Adipose tissue (tissue), 3 donors: ENCODE results near the gene CEACAM3. TPM values are rescaled to one million over a fixed set of nuclear protein-coding genes. Genes with fewer than 3 reads are reported as not detected.
"Not testable (repeated sequence)": the region's sequence is repeated elsewhere in the genome, so short reads cannot be mapped to it uniquely, and the experiment has no call there.

Experiments used
- H3K27ac ChIP-seq: one replicate; pipeline ENCODE4 v1.5.1; 2013; ENCODE audit warnings: low read depth, low read length
- WGBS, 3 donors: extraction: QIAGEN DNeasy Blood & Tissue Kit; methylation state at CpG; one replicate each; pipeline ENCODE4 v1.1.7; 2013; 5-methylcytosine and 5-hydroxymethylcytosine counted together
- polyA plus RNA-seq, 3 donors: library from polyadenylated mRNA; stranded (reverse); fragments of 200-250 nt; gene quantifications; one replicate each; pipeline ENCODE4 v1.2.3, GENCODE V29; 2013
- donor health status: healthy with polysubstance abuse.
- donor health status: Bipolar disorder and iron deficiency.
- donor health status: healthy.

The CEACAM3 gene
- polyA plus RNA-seq, 3 donors, result 0.07 to 2.0 (median 1.5) TPM

GRCh38 chr19:41788518-41788917 lies 7.9 kb upstream of the CEACAM3 start:
- no CpG with 5 or more reads among the region's 1 CpG for WGBS, 3 donors
- H3K27ac ChIP-seq, result not testable (repeated sequence)

DNA sequence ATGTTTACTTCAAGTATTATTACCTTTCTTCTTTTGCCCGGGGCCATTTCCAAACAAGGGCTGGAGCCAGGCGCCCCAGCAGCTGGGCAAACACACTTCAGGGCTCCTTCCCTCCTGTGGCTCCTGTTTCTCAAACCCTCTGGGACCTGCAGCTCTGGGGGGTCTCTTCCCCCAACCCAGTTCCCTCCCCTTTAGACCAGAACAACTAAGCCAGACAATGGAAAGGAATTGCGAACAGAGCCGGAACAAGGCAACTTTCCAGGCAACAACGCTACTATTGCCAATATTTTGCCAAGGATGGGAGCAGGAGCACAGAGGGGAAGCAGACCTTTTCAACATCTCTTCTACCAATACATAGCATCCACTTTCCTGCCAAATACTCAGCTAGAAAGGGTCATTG lies 7.3 kb upstream of the CEACAM3 start:
- H3K27ac ChIP-seq, result not testable (repeated sequence)
- WGBS, 3 donors, result 42 to 80% (median 75%) methylated on average over 3 of the region's 5 CpGs

DNA sequence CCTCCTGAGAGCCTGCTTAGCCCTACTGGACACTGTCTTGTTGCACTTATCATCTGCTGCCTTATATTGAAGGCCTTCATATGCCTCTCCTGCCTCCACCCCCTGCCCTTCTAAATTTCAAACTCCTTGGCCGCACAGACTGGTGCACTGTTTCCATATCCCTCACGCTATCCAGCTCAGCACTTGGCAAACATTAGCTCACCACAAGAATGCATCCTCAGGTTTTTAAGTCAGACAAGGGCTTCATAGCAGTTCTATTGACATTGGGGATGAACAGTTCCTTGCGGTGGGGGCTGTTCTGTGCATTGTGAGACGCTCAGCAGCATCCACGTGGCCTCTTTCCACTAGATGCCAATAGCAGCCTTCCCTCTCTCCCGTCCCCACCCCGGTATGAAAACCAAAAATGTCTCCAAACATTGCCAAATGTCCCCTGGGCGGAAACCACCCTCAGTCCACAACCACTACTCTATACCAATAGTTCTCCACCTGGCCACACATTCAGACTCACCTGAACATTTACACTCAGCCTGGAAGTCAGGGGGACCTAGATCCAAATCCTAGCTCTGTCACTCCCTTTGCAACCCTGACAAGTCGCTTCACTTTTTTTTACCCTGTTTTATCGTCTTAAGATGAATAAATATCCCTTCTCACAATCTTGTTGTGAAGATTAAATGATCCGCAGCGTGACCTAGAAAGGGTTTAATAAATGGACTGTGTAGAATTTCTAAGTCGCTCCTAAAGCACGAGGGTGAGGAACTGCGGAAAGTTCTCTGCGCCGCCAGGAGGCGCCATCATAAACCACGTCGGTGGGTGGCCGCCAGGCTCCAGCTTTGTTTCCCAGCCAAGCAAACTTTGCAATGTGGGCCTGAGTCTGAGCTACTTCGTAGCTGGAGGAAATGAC lies 3.6 kb upstream of the CEACAM3 start:
- 18 to 28% (median 27%) methylated on average over 22 of the region's 22 CpGs for WGBS, 3 donors
- no peak overlapping the region for H3K27ac ChIP-seq

- 0 to 4% (median 0%) methylated on average over 1 of the region's 1 CpG for WGBS, 3 donors
- H3K27ac ChIP-seq, result no peak overlapping the region
Measured at GRCh38 chr19:41793414-41793727, 3.0 kb upstream of the CEACAM3 start.

DNA sequence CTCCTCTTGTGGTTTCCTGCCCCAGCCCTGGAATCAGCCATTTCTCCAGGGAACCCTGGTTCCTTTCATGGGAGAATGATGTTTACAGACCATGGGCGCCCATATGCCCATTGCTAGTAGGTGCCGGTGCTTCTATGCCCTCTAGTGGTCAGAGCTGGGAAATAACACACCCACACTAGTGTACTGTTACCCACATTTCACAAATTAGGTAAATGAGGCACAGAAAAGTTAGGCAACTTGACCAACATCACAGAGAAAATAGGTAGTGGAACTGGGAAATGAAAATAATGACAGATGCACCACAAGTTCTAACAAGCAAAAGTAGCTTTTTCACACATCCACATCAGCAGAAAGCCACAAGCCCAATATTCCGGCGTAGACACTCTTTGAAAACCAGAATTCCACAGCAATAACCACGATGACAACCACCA lies 1.3 kb upstream of the CEACAM3 start:
- no peak overlapping the region for H3K27ac ChIP-seq
- 39 to 45% (median 40%) methylated on average over 5 of the region's 5 CpGs for WGBS, 3 donors

GRCh38 chr19:41796901-41797300 lies 514 bp downstream of the CEACAM3 start:
- 58 to 94% (median 76%) methylated on average over 1 of the region's 1 CpG for WGBS, 3 donors
- no peak overlapping the region for H3K27ac ChIP-seq

DNA sequence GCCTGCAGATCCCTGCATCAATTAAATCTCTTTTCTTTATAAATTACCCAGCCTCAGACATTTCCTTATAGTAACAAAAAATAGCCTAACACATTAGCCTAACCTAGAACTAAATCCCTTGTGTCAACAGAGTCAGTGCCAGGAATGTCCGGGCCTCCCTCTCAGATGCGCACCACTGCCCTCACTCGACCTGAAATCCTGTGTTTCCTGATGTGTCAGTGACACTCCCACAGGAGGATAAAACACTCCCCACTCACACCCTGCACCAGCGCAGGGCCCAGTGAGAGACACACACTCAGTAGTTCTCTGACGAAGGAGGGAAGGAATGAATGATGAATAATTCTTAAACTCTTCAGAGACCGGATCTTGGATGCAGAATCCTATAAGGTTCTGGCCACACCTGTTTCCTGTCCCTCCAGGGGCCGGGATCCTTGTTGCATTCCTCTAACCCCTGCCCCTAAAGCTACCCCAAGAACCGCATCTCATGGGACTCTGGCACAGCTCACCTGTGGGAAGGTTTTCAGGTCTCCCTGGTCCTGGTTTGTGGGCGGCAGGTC lies 3.1 kb downstream of the CEACAM3 start:
- WGBS, 3 donors, result 52 to 64% (median 63%) methylated on average over 9 of the region's 9 CpGs
- H3K27ac ChIP-seq, result no peak overlapping the region

GRCh38 chr19:41801031-41801430 lies 4.6 kb downstream of the CEACAM3 start:
- WGBS, 3 donors, result 60 to 77% (median 68%) methylated on average over 4 of the region's 4 CpGs
- no peak overlapping the region for H3K27ac ChIP-seq

GRCh38 chr19:41801792-41802211 lies 5.4 kb downstream of the CEACAM3 start:
- H3K27ac ChIP-seq, result peak overlapping the region; percentile 69
- WGBS, 3 donors, result 23 to 62% (median 30%) methylated on average over 2 of the region's 2 CpGs

- H3K27ac ChIP-seq, result no peak overlapping the region
- WGBS, 3 donors, result 62 to 70% (median 64%) methylated on average over 2 of the region's 2 CpGs
Measured at GRCh38 chr19:41802770-41803169, 6.4 kb downstream of the CEACAM3 start.

DNA sequence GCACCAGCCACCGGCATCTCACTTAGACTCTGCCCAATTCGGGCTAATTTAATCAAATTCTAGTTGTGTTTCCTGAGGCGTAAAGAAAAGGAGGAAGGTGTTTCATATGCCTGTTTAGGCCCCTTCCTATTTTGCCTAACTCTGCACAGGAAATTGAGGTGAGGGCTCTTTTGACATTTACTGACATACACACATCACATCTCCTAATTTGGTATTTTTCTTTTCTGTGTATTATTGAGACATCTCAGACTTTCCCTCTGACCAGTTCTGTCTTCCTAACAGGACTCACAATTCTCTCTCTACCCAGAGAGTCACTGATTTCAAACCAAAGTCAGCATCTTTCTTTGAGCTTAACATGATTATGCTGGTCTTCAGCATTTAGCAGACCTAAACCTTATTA lies 7.9 kb downstream of the CEACAM3 start:
- WGBS, 3 donors, result 51 to 80% (median 59%) methylated on average over 3 of the region's 3 CpGs
- no peak overlapping the region for H3K27ac ChIP-seq

GRCh38 chr19:41807176-41807575 lies 10.8 kb downstream of the CEACAM3 start:
- WGBS, 3 donors, result 85 to 88% (median 88%) methylated on average over 3 of the region's 3 CpGs

DNA sequence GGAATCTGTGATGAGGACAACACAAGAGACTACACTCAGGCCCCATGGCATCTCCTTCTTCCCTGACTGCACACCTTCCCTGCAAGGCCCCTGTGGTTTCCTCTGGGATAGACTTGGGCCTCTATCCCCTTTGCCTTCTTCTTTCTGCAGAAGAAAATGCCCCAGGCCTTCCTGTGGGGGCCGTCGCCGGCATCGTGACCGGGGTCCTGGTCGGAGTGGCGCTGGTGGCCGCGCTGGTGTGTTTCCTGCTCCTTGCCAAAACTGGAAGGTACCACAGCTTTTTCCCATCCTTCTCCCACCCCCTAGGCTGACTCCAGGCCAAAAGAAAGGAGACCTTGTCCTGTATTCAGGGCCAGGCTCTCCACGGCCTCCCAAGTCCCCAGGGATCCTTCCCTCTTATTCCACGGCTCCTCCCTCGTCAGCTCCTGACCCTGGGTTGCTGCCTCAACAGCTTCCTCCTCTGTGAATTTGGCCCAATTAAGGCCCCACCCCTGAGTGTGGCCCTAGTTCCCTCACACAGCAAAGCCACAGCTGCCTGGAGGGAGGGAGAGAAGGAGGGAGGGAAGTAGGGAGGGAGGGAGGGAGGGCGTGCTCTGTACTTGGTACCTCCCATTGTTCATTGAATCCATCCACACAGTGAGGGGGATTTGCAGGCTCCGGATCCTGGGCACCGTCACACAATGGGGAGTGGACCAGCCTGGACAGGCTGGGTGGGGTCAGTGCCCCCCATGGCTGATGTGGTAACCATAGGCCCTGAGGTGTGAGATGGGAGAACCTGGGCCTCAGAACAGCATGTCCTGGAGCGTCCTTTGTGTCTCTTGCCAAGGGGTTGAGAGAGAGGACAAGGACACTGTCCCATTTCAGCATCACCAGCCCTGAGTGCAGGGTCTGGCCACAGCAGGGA lies 12.5 kb downstream of the CEACAM3 start:
- WGBS, 3 donors, result 44 to 82% (median 57%) methylated on average over 16 of the region's 16 CpGs
- peak overlapping the region; percentile 40 for H3K27ac ChIP-seq

More at GRCh38 chr19:41807176-41807575, 10.8 kb downstream of the CEACAM3 start:
- H3K27ac ChIP-seq, result no peak overlapping the region

GRCh38 chr19:41810301-41810700 lies 13.9 kb downstream of the CEACAM3 start:
- 50 to 67% (median 58%) methylated on average over 4 of the region's 4 CpGs for WGBS, 3 donors
- peak overlapping the region; percentile 30 for H3K27ac ChIP-seq

GRCh38 chr19:41811036-41811435 lies 14.6 kb downstream of the CEACAM3 start:
- WGBS, 3 donors, result 36 to 65% (median 36%) methylated on average over 3 of the region's 3 CpGs
- peak overlapping the region; percentile 30 for H3K27ac ChIP-seq

DNA sequence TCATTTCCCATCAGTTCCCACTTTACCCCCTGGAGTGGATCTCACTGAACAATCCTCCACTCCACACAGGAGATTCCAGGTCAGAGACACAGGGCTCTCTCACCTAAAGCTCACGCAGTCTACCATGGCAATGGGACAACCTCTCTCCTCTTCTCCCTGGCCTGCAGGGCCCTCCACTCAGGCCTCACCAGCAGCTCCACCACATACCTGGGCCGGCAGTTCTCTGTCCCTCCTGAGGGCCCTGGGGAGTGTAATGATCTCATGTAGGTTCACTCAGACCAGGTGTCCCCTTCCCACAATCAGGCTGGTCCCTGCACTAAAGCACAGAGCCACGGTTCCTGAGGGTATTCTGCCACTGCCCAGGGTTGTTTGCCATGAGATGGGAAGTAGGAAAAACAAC lies 15.6 kb downstream of the CEACAM3 start:
- 56 to 79% (median 74%) methylated on average over 3 of the region's 3 CpGs for WGBS, 3 donors
- H3K27ac ChIP-seq, result no peak overlapping the region

- H3K27ac ChIP-seq, result no peak overlapping the region
- 66 to 74% (median 73%) methylated on average over 4 of the region's 4 CpGs for WGBS, 3 donors
Measured at GRCh38 chr19:41813911-41814310, 17.5 kb downstream of the CEACAM3 start.

DNA sequence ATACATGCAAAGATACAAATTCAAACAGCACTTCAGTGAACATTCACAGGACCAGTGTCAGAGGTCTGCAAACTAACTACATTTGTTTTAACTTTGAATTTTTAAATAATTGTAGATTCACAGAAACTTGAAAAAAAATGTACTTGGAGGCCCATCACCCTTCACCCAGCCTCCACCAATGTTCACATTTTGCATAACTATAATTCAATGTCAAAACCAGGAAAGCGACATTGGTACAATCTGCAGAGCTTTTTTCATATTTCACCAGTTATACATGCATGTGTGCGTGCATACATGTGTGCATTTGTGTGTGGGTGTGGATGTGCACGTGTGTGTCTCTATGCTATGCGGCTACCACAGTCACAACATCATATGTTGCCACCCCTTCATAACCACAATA lies 18.9 kb downstream of the CEACAM3 start:
- H3K27ac ChIP-seq, result no peak overlapping the region
- WGBS, 3 donors, result 66 to 76% (median 68%) methylated on average over 4 of the region's 4 CpGs

DNA sequence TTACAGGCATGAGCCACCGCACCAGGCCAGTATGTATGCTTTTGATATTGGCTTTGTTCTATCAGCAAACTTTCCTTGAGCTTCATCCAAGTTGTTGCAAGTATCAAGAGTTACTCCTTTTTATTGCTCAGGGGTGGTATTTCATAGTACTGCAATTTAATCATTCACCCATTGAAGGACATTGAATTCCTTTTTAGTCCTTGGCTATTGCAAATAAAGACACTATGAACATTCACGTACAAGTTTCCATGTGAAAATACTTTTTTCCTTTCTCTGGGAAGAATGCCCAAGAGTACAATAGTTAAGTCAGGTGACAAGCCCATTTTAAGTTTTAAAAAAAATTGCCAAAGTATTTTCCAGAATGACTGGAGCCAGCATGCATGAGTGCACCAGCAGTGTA lies 20.4 kb downstream of the CEACAM3 start:
- 25 to 75% (median 65%) methylated on average over 2 of the region's 2 CpGs for WGBS, 3 donors
- no peak overlapping the region for H3K27ac ChIP-seq
